Kidney glomerular epithelial cell (primary cell): ENCODE data around the gene ACOXL.

Experiments used
- DNase-seq: peaks from one replicate; lab custom pipeline; 2025; lab: John Stamatoyannopoulos, UW

The ACOXL gene

DNA sequence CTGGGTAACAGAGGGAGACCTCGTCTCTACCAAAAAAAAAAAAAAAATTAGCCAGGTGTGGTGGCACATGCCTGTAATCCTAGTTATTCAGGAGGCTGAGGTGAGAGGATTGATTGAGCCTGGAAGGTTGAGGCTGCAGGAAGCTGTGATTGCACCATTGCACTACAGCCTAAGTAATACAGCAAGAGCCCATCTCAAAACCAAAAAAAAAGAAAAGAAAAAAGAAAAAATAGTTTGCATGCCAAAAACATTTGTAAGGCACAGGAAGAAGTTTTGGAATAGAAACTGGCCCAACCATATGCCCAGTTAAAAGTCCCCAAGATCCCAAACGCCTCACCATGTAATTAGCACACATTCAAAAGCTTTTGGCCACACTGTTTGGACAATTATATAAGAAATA lies 13.4 kb upstream of the ACOXL start:
- DNase-seq: no peak

GRCh38 chr2:110720547-110720946 lies 11.8 kb upstream of the ACOXL start:
- DNase-seq: no peak

DNA sequence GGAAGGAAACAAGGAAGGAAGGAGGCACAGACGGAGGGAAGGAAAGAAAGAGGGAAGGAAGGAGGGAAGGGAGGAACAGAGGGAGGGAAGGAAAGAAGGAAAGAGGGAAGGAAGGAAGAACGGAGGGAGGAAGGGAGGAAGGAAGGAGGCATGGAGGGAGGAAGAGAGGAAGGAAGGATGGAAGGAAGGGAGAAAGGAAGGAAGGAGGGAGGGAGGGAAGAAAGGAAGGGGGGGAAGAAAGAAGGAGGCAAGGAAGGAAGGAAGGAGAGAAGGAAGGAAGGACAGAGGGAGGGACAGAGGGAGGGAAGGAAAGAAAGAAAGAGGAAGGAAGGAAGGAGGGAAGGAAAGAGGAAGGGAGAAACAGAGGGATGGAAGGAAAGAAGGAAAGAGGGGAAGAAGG lies 7.6 kb upstream of the ACOXL start:
- DNase-seq: no peak

- no peak for DNase-seq
Observed at GRCh38 chr2:110725370-110725769, 7.0 kb upstream of the ACOXL start.

GRCh38 chr2:110725859-110726258 lies 6.5 kb upstream of the ACOXL start:
- DNase-seq: no peak

- no peak for DNase-seq
Observed at GRCh38 chr2:110726285-110726684, 6.1 kb upstream of the ACOXL start.

DNA sequence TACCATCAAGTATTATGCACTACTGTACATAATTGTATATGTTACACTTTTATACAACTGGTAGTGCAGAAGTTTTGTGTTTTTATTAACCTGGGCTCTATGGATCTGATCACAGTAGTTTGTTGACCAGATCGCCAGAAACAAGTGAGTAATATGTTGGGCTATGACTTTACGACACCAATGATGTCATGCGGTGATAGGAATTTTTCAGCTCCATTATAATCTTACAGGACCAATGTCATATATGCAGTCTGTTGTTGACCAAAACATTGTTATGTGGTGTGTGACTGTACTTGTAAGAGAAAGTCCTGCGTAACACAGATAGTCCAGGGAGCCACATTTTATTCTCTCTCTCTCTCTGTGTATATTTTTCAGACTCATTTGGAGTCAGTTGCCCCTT lies 4.5 kb upstream of the ACOXL start:
- no peak for DNase-seq

DNA sequence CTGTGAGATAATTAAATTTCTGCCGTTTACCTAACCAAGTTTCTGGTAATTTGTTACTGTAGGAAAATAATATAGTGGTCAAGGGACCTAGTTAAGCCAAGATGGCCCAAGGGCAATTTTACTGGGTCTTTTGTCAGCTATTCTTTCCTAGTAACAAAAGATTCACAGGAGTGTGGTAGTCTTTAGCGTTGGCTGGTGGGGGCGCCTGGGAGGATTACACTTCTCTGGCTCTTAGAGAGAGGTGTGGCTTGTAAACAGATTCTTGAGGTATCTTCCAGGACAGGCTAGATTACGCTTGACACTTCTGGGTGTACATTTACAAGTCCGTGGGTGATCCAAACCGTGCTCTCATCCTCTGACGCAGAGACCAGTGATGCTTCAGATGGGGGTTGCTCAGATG lies 3.3 kb upstream of the ACOXL start:
- DNase-seq: no peak

DNA sequence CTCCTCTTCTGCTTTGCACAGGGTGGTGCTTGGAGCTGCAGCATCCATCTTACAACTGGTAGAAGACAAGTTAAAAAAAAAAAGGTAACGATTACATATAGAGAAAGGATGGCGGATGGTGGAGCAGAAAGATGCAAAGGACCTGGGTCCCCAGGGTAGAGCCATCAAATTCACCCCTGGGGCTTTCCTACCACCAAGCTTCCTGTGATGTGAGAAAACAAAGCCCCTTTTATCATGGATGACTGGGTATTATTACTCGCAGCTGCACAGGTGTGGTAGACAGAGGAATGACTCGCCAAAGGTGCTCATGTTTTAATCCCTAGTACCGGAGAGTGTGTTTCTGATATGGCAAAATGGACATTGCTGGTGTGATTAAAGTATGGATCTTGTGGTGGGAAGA lies 1.3 kb upstream of the ACOXL start:
- no peak for DNase-seq

DNA sequence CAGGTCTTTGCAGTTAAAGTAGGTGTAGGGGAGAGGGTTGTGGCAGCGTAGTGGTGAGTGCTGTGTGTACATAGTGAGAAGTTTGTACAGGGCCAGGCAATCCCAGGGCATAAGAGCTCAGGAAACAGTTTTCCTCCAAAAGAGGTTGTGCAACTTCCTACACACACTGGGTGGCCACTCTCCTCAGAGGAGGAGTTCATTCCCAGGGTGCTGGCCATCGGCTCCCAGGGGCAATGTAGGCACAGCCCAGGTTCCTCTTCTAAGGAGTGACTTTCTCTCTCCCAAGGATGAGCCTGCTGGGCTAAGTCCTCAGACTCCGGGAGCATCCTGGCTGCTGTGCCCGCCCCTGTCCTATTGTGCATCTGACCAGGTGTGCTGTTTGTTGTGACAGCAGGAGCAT lies 3.0 kb downstream of the ACOXL start:
- DNase-seq: no peak

- no peak for DNase-seq
Observed at GRCh38 chr2:110737783-110738182, 5.4 kb downstream of the ACOXL start.

- no peak for DNase-seq
Observed at GRCh38 chr2:110740747-110741349, 8.5 kb downstream of the ACOXL start.

GRCh38 chr2:110741491-110741980 lies 9.2 kb downstream of the ACOXL start:
- no peak for DNase-seq

DNA sequence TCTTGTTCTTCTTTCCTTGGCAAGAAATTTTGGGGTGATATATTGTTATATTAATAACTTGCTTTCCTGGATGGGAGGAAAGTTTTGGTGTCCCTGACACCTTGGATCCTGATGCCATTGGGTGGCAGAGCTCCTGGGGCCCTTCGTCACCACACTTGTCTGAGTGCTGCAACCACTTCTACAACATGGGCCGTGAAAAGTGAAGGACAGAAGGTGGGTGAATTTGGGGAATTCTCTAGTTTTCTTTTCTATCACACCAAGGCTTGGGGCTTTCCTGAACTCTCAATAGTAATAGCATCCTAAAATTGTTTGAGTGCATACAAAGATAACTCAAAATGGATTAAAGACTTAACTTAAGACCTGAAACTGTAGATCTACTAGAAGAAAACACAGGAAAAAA lies 10.0 kb downstream of the ACOXL start:
- DNase-seq: no peak

DNA sequence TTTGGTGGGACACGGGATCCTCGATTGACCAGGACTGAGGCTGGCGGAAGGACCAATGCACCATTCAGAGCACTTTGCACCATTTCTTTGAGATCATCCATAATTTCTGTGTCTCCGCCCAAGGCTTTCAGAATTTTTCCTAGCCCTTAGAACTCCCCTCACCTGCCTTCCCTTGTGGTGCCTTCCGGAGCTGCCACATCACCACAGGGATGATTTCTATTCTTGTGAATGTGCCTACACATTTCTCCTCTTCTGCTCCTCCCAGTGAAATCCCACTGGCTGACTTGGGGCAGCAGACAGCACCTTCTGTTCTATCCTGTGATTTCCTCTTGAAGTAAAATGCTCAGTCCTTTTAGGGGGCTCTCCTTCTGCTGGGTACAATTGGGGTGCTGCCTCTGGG lies 11.2 kb downstream of the ACOXL start:
- DNase-seq: no peak

- DNase-seq: no peak
Observed at GRCh38 chr2:110744429-110744828, 12.1 kb downstream of the ACOXL start.

GRCh38 chr2:110745048-110745447 lies 12.7 kb downstream of the ACOXL start:
- DNase-seq: no peak

GRCh38 chr2:110746586-110747521 lies 14.5 kb downstream of the ACOXL start:
- DNase-seq: no peak

- no peak for DNase-seq
Observed at GRCh38 chr2:110747522-110748488, 15.4 kb downstream of the ACOXL start.

GRCh38 chr2:110748489-110748867 lies 16.1 kb downstream of the ACOXL start:
- no peak for DNase-seq

DNA sequence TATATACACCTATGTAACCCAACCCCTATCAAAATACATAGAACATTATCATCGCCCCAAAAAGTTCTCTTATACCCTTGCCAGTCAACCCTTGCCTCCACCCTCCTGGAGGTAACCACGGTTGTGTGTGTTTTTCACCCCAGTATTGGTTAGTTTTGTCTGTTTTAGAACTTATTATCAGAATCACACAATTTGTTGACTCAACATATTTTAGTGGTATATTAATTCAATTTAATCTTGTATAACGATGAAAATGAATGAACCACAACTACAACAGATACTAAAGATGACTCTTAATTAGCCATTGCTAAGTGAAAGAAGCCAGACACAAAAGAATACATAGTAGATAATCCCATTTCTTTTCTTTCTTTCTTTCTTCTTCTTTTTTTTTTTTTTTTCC lies 19.3 kb downstream of the ACOXL start:
- no peak for DNase-seq

- no peak for DNase-seq
Observed at GRCh38 chr2:110752871-110753270, 20.5 kb downstream of the ACOXL start.
